Cardiac fibroblast (primary cell): ENCODE data around the gene TPRX2.
"Not testable (repeated sequence)": the region's sequence is repeated elsewhere in the genome, so short reads cannot be mapped to it uniquely, and the experiment has no call there.

Experiments used
- DNase-seq, 2 donors: peaks; one replicate each; pipeline versions ENCODE4 v3.0.0 to v3.0.0-alpha.2; 2010; ENCODE audit warnings: low read depth in 2 of 2
- H3K4me3 ChIP-seq, 2 donors: replicated peaks in 1 of 2; 1 replicate in 1 of 2; 2 replicates in 1 of 2; pipeline ENCODE4 v1.5.1; 2011; ENCODE audit warnings: low read depth in 2 of 2, low read length in 2 of 2, mild to moderate bottlenecking in 2 of 2, moderate library complexity in 1 of 2
- CTCF ChIP-seq: IDR thresholded peaks from one replicate; pipeline ENCODE4 v1.5.1; 2011; ENCODE audit warnings: low read depth, mild to moderate bottlenecking, low read length, inconsistent platforms

TPRX2 gene

GRCh38 chr19:47863514-47863936, 4.5 kb downstream of the TPRX2 start:
- no peak overlapping the region for H3K4me3 ChIP-seq
- peak; percentile 99 for TF ChIP-seq CTCF
- DNase-seq, result peak; percentile 71 to 72

- no peak overlapping the region for H3K4me3 ChIP-seq
- DNase-seq, result peak in 1 of 2 donors; percentile 1
- no peak for TF ChIP-seq CTCF
Observed at GRCh38 chr19:47865166-47865565, 6.1 kb downstream of the TPRX2 start.

GRCh38 chr19:47878906-47879305, 19.9 kb downstream of the TPRX2 start:
- no peak for DNase-seq
- TF ChIP-seq CTCF, result no peak
- no peak overlapping the region for H3K4me3 ChIP-seq

- not testable (repeated sequence) for DNase-seq, H3K4me3 ChIP-seq
Observed at GRCh38 chr19:47879385-47879784, 20.4 kb downstream of the TPRX2 start.

GRCh38 chr19:47881757-47882156, 22.7 kb downstream of the TPRX2 start:
- no peak overlapping the region for H3K4me3 ChIP-seq
- no peak for DNase-seq
- TF ChIP-seq CTCF, result no peak

- TF ChIP-seq CTCF, result no peak
- no peak overlapping the region for H3K4me3 ChIP-seq
- DNase-seq, result no peak
Observed at GRCh38 chr19:47882890-47883289, 23.9 kb downstream of the TPRX2 start.

GRCh38 chr19:47885067-47885463, 26.0 kb downstream of the TPRX2 start:
- no peak overlapping the region for H3K4me3 ChIP-seq
- no peak for TF ChIP-seq CTCF
- no peak for DNase-seq
